Panc1 (cell line): ENCODE data around the gene UBASH3B.

ENCODE experiments used
- POLR2AphosphoS5 ChIP-seq: IDR thresholded peaks from 2 replicates; pipeline ENCODE4 v1.6.1; 2012; ENCODE audit warnings: mild to moderate bottlenecking, low read depth, low read length, moderate library complexity
- REST ChIP-seq, 2 experiments: IDR thresholded peaks; 2 replicates each; pipeline ENCODE4 v1.6.1; 2011 to 2012; ENCODE audit warnings: low read depth in 2 of 2, control low read depth in 1 of 2, low read length in 1 of 2, mild to moderate bottlenecking in 1 of 2, moderate library complexity in 1 of 2; ENCODE audit not compliant: insufficient read depth in 1 of 2
- TCF7L2 ChIP-seq: IDR thresholded peaks from 2 replicates; pipeline ENCODE4 v1.6.1; 2011; ENCODE audit warnings: mild to moderate bottlenecking, low read depth, low read length, inconsistent platforms
- TF ChIP-seq, protein P1 (sequence below): fragments of 450-650 bp; IDR thresholded peaks from 2 replicates; pipeline ENCODE4 v1.5.1; 2017; ENCODE audit warnings: mild to moderate bottlenecking

DNA sequence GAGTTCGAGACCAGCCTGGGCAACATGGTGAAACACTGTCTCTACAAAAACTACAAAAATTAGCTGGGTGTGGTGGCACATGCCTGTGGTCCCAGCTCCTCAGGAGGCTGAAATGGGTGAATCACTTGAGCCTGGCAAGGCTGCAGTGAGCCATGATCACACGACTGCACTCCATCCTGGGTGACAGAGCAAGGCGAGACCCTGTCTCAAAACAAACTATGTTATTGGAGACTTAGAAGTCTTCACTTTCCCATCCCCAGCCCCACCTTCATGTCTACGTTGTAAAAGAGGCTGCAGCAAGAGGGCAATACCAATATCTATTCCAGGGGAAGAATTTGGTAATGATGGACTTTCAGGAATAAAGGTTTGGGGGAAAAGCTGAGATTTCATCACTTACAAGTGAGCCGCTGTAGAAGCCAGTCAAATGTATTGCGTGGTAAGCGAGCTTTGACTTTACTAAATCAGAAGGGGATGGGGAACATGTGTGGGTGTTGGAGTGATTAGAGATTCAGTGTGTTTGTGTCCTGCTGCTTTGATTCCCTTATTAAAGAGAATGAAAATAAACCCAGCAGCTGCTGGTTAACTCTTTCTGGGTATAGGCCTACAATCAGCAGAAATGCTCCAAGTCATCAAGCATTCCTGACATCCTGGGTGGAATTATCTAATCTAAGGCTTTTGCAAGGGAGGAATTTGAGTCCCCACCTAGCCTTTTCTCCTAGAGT is 53.7 kb downstream of the UBASH3B start:
- TF ChIP-seq, protein P1, sequence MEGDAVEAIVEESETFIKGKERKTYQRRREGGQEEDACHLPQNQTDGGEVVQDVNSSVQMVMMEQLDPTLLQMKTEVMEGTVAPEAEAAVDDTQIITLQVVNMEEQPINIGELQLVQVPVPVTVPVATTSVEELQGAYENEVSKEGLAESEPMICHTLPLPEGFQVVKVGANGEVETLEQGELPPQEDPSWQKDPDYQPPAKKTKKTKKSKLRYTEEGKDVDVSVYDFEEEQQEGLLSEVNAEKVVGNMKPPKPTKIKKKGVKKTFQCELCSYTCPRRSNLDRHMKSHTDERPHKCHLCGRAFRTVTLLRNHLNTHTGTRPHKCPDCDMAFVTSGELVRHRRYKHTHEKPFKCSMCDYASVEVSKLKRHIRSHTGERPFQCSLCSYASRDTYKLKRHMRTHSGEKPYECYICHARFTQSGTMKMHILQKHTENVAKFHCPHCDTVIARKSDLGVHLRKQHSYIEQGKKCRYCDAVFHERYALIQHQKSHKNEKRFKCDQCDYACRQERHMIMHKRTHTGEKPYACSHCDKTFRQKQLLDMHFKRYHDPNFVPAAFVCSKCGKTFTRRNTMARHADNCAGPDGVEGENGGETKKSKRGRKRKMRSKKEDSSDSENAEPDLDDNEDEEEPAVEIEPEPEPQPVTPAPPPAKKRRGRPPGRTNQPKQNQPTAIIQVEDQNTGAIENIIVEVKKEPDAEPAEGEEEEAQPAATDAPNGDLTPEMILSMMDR = no peak
- TF ChIP-seq POLR2AphosphoS5 = no peak
- no peak for TF ChIP-seq TCF7L2
- TF ChIP-seq REST (IDR thresholded peaks at IDR 0.05; ENCODE audit: insufficient read depth in 1 of 2, low read depth in 2 of 2, low read length in 1 of 2) = no peak
